Panc1 (cell line): Measurements from ENCODE around the gene COG7. TPM values are rescaled to one million over a fixed set of nuclear protein-coding genes. Genes with fewer than 3 reads are reported as not detected.
A peak's percentile ranks its signal among the peaks of the same experiment; 100 is the strongest.

Source experiments
- ATAC-seq: fragments of 200-7000 bp; cut with Tn5 transposase; 2 replicates; pipeline ENCODE4 v1.9.1; 2020; ENCODE audit warnings: mild to moderate bottlenecking, moderate library complexity
- BruUV-seq: library from RNA; stranded (reverse); fragments of 400-500 nt; replicated peaks from 2 replicates; lab custom pipeline; 2021; lab: Mats Ljungman, UMichigan
- CTCF ChIA-PET: fragments of 300-600 bp; sonication (Branson Sonifier 250); formaldehyde crosslinking; loops from one replicate; lab custom pipeline; 2022; ENCODE audit warnings: antibody characterized with exemption; lab: Charles Lee
- POLR2A ChIA-PET: fragments of 300-600 bp; sonication (Branson Sonifier 250); formaldehyde crosslinking; loops from one replicate; lab custom pipeline; 2022; ENCODE audit warnings: antibody characterized with exemption; lab: Charles Lee
- DNase-seq: peaks from one replicate; pipeline ENCODE4 v3.0.0-alpha.2; 2010; ENCODE audit warnings: low read depth, low spot score
- H3K27ac ChIP-seq: 2 replicates; pipeline ENCODE4 v1.5.1; 2011; ENCODE audit warnings: mild to moderate bottlenecking, low read length, inconsistent platforms
- H3K27me3 ChIP-seq: fragments of 200-500 bp; sonication (Bioruptor generic); 2 replicates; pipeline ENCODE4 v1.6.0; 2014; ENCODE audit warnings: low read length, inconsistent platforms; ENCODE audit not compliant: control insufficient read depth, insufficient read depth
- H3K36me3 ChIP-seq: fragments of 200-500 bp; sonication (Bioruptor generic); 2 replicates; pipeline ENCODE4 v1.5.1; 2014; ENCODE audit warnings: inconsistent platforms, mild to moderate bottlenecking, low read length, moderate library complexity; ENCODE audit not compliant: control insufficient read depth, insufficient read depth
- H3K4me1 ChIP-seq: 2 replicates; pipeline ENCODE4 v1.5.1; 2011; ENCODE audit warnings: inconsistent platforms, mild to moderate bottlenecking, low read length, moderate library complexity; ENCODE audit not compliant: control insufficient read depth, insufficient read depth
- H3K4me3 ChIP-seq, 2 experiments: 2 replicates each; pipeline ENCODE4 v1.5.1; 2011 to 2012; ENCODE audit warnings: low read depth in 2 of 2, low read length in 2 of 2, mild to moderate bottlenecking in 2 of 2, inconsistent platforms in 1 of 2, moderate library complexity in 1 of 2
- H3K9me3 ChIP-seq: fragments of 200-500 bp; sonication (Bioruptor generic); 2 replicates; pipeline ENCODE4 v1.5.1; 2014; ENCODE audit warnings: low read depth, mild to moderate bottlenecking, inconsistent platforms, low read length, moderate library complexity; ENCODE audit not compliant: control insufficient read depth, insufficient read depth
- POLR2AphosphoS5 ChIP-seq: IDR thresholded peaks from 2 replicates; pipeline ENCODE4 v1.6.1; 2012; ENCODE audit warnings: mild to moderate bottlenecking, low read depth, low read length, moderate library complexity
- SIN3A ChIP-seq: IDR thresholded peaks from 2 replicates; pipeline ENCODE4 v1.6.1; 2012; ENCODE audit warnings: low read depth, mild to moderate bottlenecking, low read length, moderate library complexity, borderline replicate concordance; ENCODE audit not compliant: insufficient read depth
- TCF7L2 ChIP-seq: IDR thresholded peaks from 2 replicates; pipeline ENCODE4 v1.6.1; 2011; ENCODE audit warnings: mild to moderate bottlenecking, low read depth, low read length, inconsistent platforms
- in situ Hi-C: cut with HindIII; loops from 2 replicates; pipeline ENCODE4 v1.10.0; 2016; ENCODE audit warnings: low sequenced_read_pairs, low pct_unique_long_range_greater_than_20kb
- intact Hi-C: fragments of 100-400 bp; cut with micrococcal nuclease; formaldehyde crosslinking; loops from one replicate; pipeline ENCODE4 v1.10.0; 2022; ENCODE audit not compliant: unreplicated experiment
- total RNA-seq: library from RNA; stranded (reverse); gene quantifications from one replicate; pipeline ENCODE4 v1.2.1, GENCODE V29; 2021; ENCODE audit not compliant: unreplicated experiment
- TF ChIP-seq, protein P1 (sequence below), 2 experiments: IDR thresholded peaks; 2 replicates each; pipeline ENCODE4 v1.6.1; 2011 to 2012; ENCODE audit warnings: low read depth in 2 of 2, control low read depth in 1 of 2, low read length in 1 of 2, mild to moderate bottlenecking in 1 of 2, moderate library complexity in 1 of 2; ENCODE audit not compliant: insufficient read depth in 1 of 2
- TF ChIP-seq, protein P2 (sequence below): fragments of 450-650 bp; IDR thresholded peaks from 2 replicates; pipeline ENCODE4 v1.5.1; 2017; ENCODE audit warnings: mild to moderate bottlenecking

Gene COG7
- total RNA-seq, 1 experiment from 2014 or later, result 25.3 TPM

- H3K9me3 ChIP-seq, result no peaks in the 10 kb centered on the region
- BruUV-seq, result no TSS peak
- no peak for ATAC-seq
- intact Hi-C loops, result no loop called here
- CTCF ChIA-PET, result no interaction called here
- no peaks in the 10 kb centered on the region for H3K27me3 ChIP-seq
- no peak for DNase-seq
- H3K27ac ChIP-seq, result no peak overlapping the region
- H3K4me1 ChIP-seq, result 0 out of 2 replicates have a peak, but pooled peaks cover 2% of the 10 kb centered on the region
- no peak overlapping the region for H3K4me3 ChIP-seq
- POLR2A ChIA-PET, result no interaction called here
- TF ChIP-seq TCF7L2, result no peak
- TF ChIP-seq POLR2AphosphoS5, result no peak
- TF ChIP-seq SIN3A, result no peak
- TF ChIP-seq, protein P1, sequence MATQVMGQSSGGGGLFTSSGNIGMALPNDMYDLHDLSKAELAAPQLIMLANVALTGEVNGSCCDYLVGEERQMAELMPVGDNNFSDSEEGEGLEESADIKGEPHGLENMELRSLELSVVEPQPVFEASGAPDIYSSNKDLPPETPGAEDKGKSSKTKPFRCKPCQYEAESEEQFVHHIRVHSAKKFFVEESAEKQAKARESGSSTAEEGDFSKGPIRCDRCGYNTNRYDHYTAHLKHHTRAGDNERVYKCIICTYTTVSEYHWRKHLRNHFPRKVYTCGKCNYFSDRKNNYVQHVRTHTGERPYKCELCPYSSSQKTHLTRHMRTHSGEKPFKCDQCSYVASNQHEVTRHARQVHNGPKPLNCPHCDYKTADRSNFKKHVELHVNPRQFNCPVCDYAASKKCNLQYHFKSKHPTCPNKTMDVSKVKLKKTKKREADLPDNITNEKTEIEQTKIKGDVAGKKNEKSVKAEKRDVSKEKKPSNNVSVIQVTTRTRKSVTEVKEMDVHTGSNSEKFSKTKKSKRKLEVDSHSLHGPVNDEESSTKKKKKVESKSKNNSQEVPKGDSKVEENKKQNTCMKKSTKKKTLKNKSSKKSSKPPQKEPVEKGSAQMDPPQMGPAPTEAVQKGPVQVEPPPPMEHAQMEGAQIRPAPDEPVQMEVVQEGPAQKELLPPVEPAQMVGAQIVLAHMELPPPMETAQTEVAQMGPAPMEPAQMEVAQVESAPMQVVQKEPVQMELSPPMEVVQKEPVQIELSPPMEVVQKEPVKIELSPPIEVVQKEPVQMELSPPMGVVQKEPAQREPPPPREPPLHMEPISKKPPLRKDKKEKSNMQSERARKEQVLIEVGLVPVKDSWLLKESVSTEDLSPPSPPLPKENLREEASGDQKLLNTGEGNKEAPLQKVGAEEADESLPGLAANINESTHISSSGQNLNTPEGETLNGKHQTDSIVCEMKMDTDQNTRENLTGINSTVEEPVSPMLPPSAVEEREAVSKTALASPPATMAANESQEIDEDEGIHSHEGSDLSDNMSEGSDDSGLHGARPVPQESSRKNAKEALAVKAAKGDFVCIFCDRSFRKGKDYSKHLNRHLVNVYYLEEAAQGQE (IDR thresholded peaks at IDR 0.05; ENCODE audit: insufficient read depth in 1 of 2, low read depth in 2 of 2, low read length in 1 of 2), result no peak
- TF ChIP-seq, protein P2, sequence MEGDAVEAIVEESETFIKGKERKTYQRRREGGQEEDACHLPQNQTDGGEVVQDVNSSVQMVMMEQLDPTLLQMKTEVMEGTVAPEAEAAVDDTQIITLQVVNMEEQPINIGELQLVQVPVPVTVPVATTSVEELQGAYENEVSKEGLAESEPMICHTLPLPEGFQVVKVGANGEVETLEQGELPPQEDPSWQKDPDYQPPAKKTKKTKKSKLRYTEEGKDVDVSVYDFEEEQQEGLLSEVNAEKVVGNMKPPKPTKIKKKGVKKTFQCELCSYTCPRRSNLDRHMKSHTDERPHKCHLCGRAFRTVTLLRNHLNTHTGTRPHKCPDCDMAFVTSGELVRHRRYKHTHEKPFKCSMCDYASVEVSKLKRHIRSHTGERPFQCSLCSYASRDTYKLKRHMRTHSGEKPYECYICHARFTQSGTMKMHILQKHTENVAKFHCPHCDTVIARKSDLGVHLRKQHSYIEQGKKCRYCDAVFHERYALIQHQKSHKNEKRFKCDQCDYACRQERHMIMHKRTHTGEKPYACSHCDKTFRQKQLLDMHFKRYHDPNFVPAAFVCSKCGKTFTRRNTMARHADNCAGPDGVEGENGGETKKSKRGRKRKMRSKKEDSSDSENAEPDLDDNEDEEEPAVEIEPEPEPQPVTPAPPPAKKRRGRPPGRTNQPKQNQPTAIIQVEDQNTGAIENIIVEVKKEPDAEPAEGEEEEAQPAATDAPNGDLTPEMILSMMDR, result no peak
- no peaks in the 10 kb centered on the region for H3K36me3 ChIP-seq
- in situ Hi-C loops, result no loop called here
Measured at GRCh38 chr16:23343643-23344612, 109.1 kb downstream of the COG7 start.

DNA sequence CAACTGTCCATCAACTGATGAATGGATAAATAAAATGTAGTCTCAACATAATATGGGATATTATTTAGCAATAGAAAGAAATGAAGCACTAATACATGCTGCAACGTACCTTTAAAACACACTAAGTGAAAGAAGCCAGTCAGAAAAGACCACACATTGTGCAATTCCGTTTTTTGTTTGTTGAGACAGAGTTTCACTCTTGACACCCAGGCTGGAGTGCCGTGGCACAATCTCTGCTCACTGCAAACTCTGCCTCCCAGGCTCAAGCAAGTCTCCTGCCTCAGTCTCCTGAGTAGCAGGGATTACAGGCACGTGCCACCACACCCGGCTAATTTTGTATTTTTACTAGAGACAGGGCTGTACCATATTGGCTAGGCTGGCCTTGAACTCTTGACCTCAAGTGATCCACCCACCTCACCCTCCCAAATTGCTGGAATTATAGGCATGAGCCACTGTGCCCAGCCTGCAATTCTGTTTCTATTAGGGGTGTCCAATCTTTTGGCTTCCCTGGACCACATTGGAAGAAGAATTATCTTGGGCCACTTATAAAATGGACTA is 110.8 kb downstream of the COG7 start:
- in situ Hi-C loops, result no loop called here
- Histone ChIP-seq H3K36me3 (no peaks in the 10 kb centered on the region), H3K9me3 (no peaks in the 10 kb centered on the region), H3K27me3 (no peaks in the 10 kb centered on the region), H3K4me1 (0 out of 2 replicates have a peak, but pooled peaks cover 2% of the 10 kb centered on the region), H3K4me3 (no peak overlapping the region), H3K27ac (0 out of 2 replicates have a peak overlapping the region, but pooled peaks have one; percentile 12)
- no TSS peak for BruUV-seq
- ChIA-PET POLR2A (no interaction called here), CTCF (no interaction called here)
- intact Hi-C loops, result no loop called here
- DNase-seq (no peak), ATAC-seq (no peak)
- TF ChIP-seq TCF7L2 (no peak), POLR2AphosphoS5 (no peak), SIN3A (no peak)
- TF ChIP-seq, protein P1 (IDR thresholded peaks at IDR 0.05; ENCODE audit: insufficient read depth in 1 of 2, low read depth in 2 of 2, low read length in 1 of 2), result no peak
- TF ChIP-seq, protein P2, result no peak
